GM23338 (cell line): ENCODE measurements around the gene PTGDS. TPM values are rescaled to one million over a fixed set of nuclear protein-coding genes. Genes with fewer than 3 reads are reported as not detected.

Experiments used
- ATAC-seq: fragments of 200-7000 bp; cut with Tn5 transposase; 3 replicates; pipeline ENCODE4 v1.9.1; 2020
- DNase-seq: peaks from one replicate; pipeline ENCODE4 v3.0.0-alpha.2; 2015; ENCODE audit warnings: low spot score
- H2AFZ ChIP-seq: fragments of 200-600 bp; sonication (generic); 2 replicates; pipeline ENCODE4 v1.8.0; 2016; ENCODE audit warnings: antibody characterized with exemption, mild to moderate bottlenecking, moderate library complexity
- H3F3A ChIP-seq: fragments of 200-600 bp; sonication (generic); replicated peaks from 2 replicates; pipeline ENCODE4 v1.8.0; 2017; ENCODE audit warnings: antibody characterized with exemption, mixed run types, low read depth
- H3K27ac ChIP-seq: fragments of 200-600 bp; sonication (generic); 2 replicates; pipeline ENCODE4 v1.6.1; 2016; ENCODE audit warnings: low read depth
- H3K27me3 ChIP-seq: fragments of 200-600 bp; sonication (generic); 2 replicates; pipeline ENCODE4 v1.8.0; 2016; ENCODE audit warnings: mild to moderate bottlenecking, mixed run types, moderate library complexity; ENCODE audit not compliant: insufficient read depth
- H3K36me3 ChIP-seq: fragments of 200-600 bp; sonication (generic); 2 replicates; pipeline ENCODE4 v1.8.0; 2016; ENCODE audit warnings: mild to moderate bottlenecking; ENCODE audit not compliant: insufficient read depth
- H3K4me1 ChIP-seq: fragments of 200-600 bp; sonication (generic); 2 replicates; pipeline ENCODE4 v1.8.0; 2016; ENCODE audit warnings: mild to moderate bottlenecking, moderate library complexity; ENCODE audit not compliant: insufficient read depth
- H3K4me2 ChIP-seq: fragments of 200-600 bp; sonication (generic); 2 replicates; pipeline ENCODE4 v1.7.1; 2017; ENCODE audit warnings: mixed run types
- H3K4me3 ChIP-seq: fragments of 200-600 bp; sonication (generic); 2 replicates; pipeline ENCODE4 v1.6.1; 2016; ENCODE audit warnings: mixed run types
- H3K79me2 ChIP-seq: fragments of 200-600 bp; sonication (generic); replicated peaks from 2 replicates; pipeline ENCODE4 v1.8.0; 2017; ENCODE audit warnings: mild to moderate bottlenecking; ENCODE audit not compliant: insufficient read depth
- H3K9me2 ChIP-seq: fragments of 200-600 bp; sonication (generic); 2 replicates; pipeline ENCODE4 v1.8.0; 2017; ENCODE audit not compliant: insufficient read depth
- H4K20me1 ChIP-seq: fragments of 200-600 bp; sonication (generic); replicated peaks from 2 replicates; pipeline ENCODE4 v1.8.0; 2017; ENCODE audit warnings: mild to moderate bottlenecking; ENCODE audit not compliant: insufficient read depth
- H3K27ac Mint-ChIP-seq: 2 replicates; pipeline ENCODE4 v1.8.0; 2020; ENCODE audit warnings: inconsistent platforms, mild to moderate bottlenecking, moderate library complexity, mixed read lengths
- H3K27me3 Mint-ChIP-seq: 3 replicates; pipeline ENCODE4 v1.8.0; 2022; ENCODE audit warnings: low read depth, mild to moderate bottlenecking, moderate library complexity, mixed read lengths, inconsistent platforms; ENCODE audit not compliant: insufficient read depth, poor library complexity
- H3K36me3 Mint-ChIP-seq: 3 replicates; pipeline ENCODE4 v1.8.0; 2021; ENCODE audit warnings: low read depth, mild to moderate bottlenecking, inconsistent platforms, moderate library complexity, mixed read lengths
- H3K4me1 Mint-ChIP-seq: 3 replicates; pipeline ENCODE4 v1.8.0; 2020; ENCODE audit warnings: mild to moderate bottlenecking, inconsistent platforms, mixed read lengths
- H3K4me3 Mint-ChIP-seq: 3 replicates; pipeline ENCODE4 v1.8.0; 2021; ENCODE audit warnings: moderate library complexity, mild to moderate bottlenecking, inconsistent platforms, mixed read lengths
- H3K9me3 Mint-ChIP-seq: 3 replicates; pipeline ENCODE4 v1.8.0; 2020; ENCODE audit warnings: moderate library complexity, mild to moderate bottlenecking, inconsistent platforms, mixed read lengths
- CREB1 ChIP-seq: fragments of 250-450 bp; sonication (Bioruptor Pico); IDR thresholded peaks from 2 replicates; pipeline ENCODE4 v1.5.0; 2020; ENCODE audit warnings: low read depth, mild to moderate bottlenecking, moderate library complexity
- EZH2 ChIP-seq: fragments of 200-600 bp; sonication (generic); IDR thresholded peaks from one replicate; pipeline ENCODE4 v1.8.0; 2017; ENCODE audit warnings: antibody characterized with exemption, mild to moderate bottlenecking, low read depth; ENCODE audit not compliant: unreplicated experiment
- EZH2phosphoT487 ChIP-seq: fragments of 200-600 bp; sonication (generic); IDR thresholded peaks from one replicate; pipeline ENCODE4 v1.8.1; 2018; ENCODE audit warnings: antibody characterized with exemption; ENCODE audit not compliant: unreplicated experiment
- JUNB ChIP-seq: IDR thresholded peaks from one replicate; pipeline ENCODE4 v1.6.1; 2016; ENCODE audit warnings: antibody characterized with exemption; ENCODE audit not compliant: unreplicated experiment
- POLR2AphosphoS5 ChIP-seq: IDR thresholded peaks from 2 replicates; pipeline ENCODE4 v1.6.1; 2016; ENCODE audit warnings: antibody characterized with exemption, low read depth
- ZNF114 ChIP-seq: fragments of 250-450 bp; sonication (Bioruptor Pico); IDR thresholded peaks from 2 replicates; pipeline ENCODE4 v1.5.0; 2020; ENCODE audit warnings: mild to moderate bottlenecking, moderate library complexity
- ZNF331 ChIP-seq: fragments of 250-450 bp; sonication (Bioruptor Pico); IDR thresholded peaks from 2 replicates; pipeline ENCODE4 v1.5.0; 2020; ENCODE audit warnings: low read depth, mild to moderate bottlenecking, moderate library complexity
- long read RNA-seq: library from polyadenylated mRNA; unstranded; transcript quantifications from one replicate; pipeline ENCODE4 v2.0.0, GENCODE V29; 2020; ENCODE audit not compliant: unreplicated experiment
- polyA plus RNA-seq: library from polyadenylated mRNA; unstranded; fragments of >200 nt; fragmentation: Nextera tagmentation; extraction: Ambion mirVana; gene quantifications from 2 replicates; pipeline ENCODE4 v1.2.1, GENCODE V29; 2016
- total RNA-seq: library from RNA; depleted of rRNA; stranded (reverse); fragments of >200 nt; shearing (Covaris generic); gene quantifications from 2 replicates; pipeline ENCODE4 v1.2.3, GENCODE V29; 2014; rRNA removed
- TF ChIP-seq, protein P1 (sequence below), 2 experiments: fragments of 200-600 bp in 1 of 2; sonication (generic) in 1 of 2; conservative IDR thresholded peaks; 2 replicates each; pipeline versions ENCODE4 v1.5.1 to v1.6.1; 2016 to 2017; ENCODE audit warnings: antibody characterized with exemption in 2 of 2, low read depth in 2 of 2, mild to moderate bottlenecking in 2 of 2, moderate library complexity in 1 of 2
- TF ChIP-seq, protein P2 (sequence below): IDR thresholded peaks from one replicate; pipeline ENCODE4 v1.6.1; 2018; ENCODE audit warnings: antibody characterized with exemption; ENCODE audit not compliant: unreplicated experiment
- TF ChIP-seq, protein P3 (sequence below): IDR thresholded peaks from 2 replicates; pipeline ENCODE4 v1.6.1; 2016; ENCODE audit warnings: antibody characterized with exemption

PTGDS gene
- total RNA-seq (1.9 TPM in 1 of 2 replicates, not detected in the other), polyA plus RNA-seq (3.1 and 5.9 TPM in 2 replicates)
- long read RNA-seq, partial matches to known transcripts, result 0 of 2 reads
- long read RNA-seq, other reads (novel, unspliced or antisense), result 1 of 2 reads

DNA sequence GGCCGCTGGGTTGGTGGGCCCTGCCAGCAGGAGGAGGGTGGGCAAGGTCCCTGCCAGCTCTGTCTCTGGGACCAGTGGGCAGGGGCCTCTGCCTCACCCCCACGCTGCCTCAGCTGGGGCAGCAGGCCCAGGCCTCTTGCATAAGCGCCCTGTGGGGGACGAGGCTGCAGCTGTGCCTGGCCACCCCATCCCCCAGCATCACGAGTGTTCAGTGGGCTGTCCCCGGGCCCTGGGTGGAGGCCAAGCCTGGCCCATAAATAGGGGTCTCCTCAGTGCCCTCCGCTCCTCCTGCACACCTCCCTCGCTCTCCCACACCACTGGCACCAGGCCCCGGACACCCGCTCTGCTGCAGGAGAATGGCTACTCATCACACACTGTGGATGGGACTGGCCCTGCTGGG, at the start of gene PTGDS:
Gene PTGDS, plus strand, starts transcription at position 282 of the 400 bp plus-strand sequence. Its CDS starts 75 bp downstream, at position 357.
- peak within 1 kb of the TSS; percentile 52; the same call in 1 of the 2 replicates for H2AFZ ChIP-seq
- H3K9me2 ChIP-seq, result no peaks in the 10 kb centered on the region
- TF ChIP-seq JUNB, result no peak
- TF ChIP-seq, protein P1, sequence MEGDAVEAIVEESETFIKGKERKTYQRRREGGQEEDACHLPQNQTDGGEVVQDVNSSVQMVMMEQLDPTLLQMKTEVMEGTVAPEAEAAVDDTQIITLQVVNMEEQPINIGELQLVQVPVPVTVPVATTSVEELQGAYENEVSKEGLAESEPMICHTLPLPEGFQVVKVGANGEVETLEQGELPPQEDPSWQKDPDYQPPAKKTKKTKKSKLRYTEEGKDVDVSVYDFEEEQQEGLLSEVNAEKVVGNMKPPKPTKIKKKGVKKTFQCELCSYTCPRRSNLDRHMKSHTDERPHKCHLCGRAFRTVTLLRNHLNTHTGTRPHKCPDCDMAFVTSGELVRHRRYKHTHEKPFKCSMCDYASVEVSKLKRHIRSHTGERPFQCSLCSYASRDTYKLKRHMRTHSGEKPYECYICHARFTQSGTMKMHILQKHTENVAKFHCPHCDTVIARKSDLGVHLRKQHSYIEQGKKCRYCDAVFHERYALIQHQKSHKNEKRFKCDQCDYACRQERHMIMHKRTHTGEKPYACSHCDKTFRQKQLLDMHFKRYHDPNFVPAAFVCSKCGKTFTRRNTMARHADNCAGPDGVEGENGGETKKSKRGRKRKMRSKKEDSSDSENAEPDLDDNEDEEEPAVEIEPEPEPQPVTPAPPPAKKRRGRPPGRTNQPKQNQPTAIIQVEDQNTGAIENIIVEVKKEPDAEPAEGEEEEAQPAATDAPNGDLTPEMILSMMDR (conservative IDR thresholded peaks at IDR 0.05; ENCODE audit: low read depth in 2 of 2), result no peak
- no peak for TF ChIP-seq ZNF114 (CRISPR knock-in tag)
- TF ChIP-seq POLR2AphosphoS5, result no peak
- Mint-ChIP-seq H3K4me3 (peak within 1 kb of the TSS; percentile 64), H3K9me3 (no peaks in the 10 kb centered on the region), H3K27me3 (peaks cover 7% of the 10 kb centered on the region), H3K36me3 (no peaks in the 10 kb centered on the region), H3K27ac (no peak within 1 kb of the TSS), H3K4me1 (peaks cover 2% of the 10 kb centered on the region; the same call in 1 of the 3 replicates)
- H3K27me3 ChIP-seq, result no peaks in the 10 kb centered on the region
- H3K27ac ChIP-seq, result no peak within 1 kb of the TSS
- DNase-seq (no peak), ATAC-seq (no peak; the same call in 1 of the 3 replicates)
- peak within 1 kb of the TSS; percentile 70 for H3K4me3 ChIP-seq
- H3K4me2 ChIP-seq, result peak within 1 kb of the TSS; percentile 86
- no peaks in the 10 kb centered on the region for H3F3A ChIP-seq
- H4K20me1 ChIP-seq, result no peaks in the 10 kb centered on the region
- H3K36me3 ChIP-seq, result no peaks in the 10 kb centered on the region
- no peaks in the 10 kb centered on the region for H3K4me1 ChIP-seq
- H3K79me2 ChIP-seq, result no peaks in the 10 kb centered on the region

DNA sequence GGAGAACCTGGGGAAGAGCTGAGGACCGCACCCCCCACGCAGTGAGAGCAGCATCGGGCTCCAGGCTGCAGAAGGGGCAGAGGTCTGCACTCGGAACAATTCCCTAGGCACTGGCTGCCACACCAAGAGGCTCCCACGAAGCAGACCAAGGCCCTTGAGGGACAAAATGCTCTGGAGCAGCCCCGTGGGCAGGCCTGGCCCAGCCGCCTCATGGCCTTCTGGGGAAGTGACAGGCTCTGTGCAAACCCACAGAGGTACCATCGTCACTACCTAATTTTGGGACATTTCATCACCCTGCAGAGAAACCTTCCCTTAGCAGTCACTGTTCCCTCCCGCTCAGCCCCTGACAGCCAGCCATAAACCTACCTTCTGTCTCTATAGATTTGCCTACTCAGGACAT, 48.7 kb upstream of the PTGDS start:
- H3K4me1 ChIP-seq, result no peaks in the 10 kb centered on the region
- H3K79me2 ChIP-seq, result 0 out of 2 replicates have a peak, but pooled peaks cover 9% of the 10 kb centered on the region
- H3K36me3 Mint-ChIP-seq, result peaks cover 45% of the 10 kb centered on the region
- no peak overlapping the region for H2AFZ ChIP-seq
- H3K4me3 Mint-ChIP-seq, result no peak overlapping the region
- H3K27me3 ChIP-seq, result no peaks in the 10 kb centered on the region
- ATAC-seq, result peak; percentile 22; the same call in 2 of the 3 replicates
- no peak for DNase-seq
- H3K36me3 ChIP-seq, result peaks cover 1% of the 10 kb centered on the region; the same call in 1 of the 2 replicates
- no peak overlapping the region for H3K27ac ChIP-seq
- 0 out of 2 replicates have a peak, but pooled peaks cover 3% of the 10 kb centered on the region for H4K20me1 ChIP-seq
- no peak overlapping the region for H3K27ac Mint-ChIP-seq
- H3K4me3 ChIP-seq, result no peak overlapping the region
- 0 out of 2 replicates have a peak, but pooled peaks cover 7% of the 10 kb centered on the region for H3F3A ChIP-seq
- H3K27me3 Mint-ChIP-seq, result peaks cover 5% of the 10 kb centered on the region
- no peak overlapping the region for H3K4me2 ChIP-seq
- no peaks in the 10 kb centered on the region; the same call in 1 of the 2 replicates for H3K9me2 ChIP-seq
- H3K4me1 Mint-ChIP-seq, result no peaks in the 10 kb centered on the region
- no peaks in the 10 kb centered on the region for H3K9me3 Mint-ChIP-seq
- no peak for TF ChIP-seq EZH2
- no peak for TF ChIP-seq CREB1 (CRISPR knock-in tag)
- TF ChIP-seq, protein P2, sequence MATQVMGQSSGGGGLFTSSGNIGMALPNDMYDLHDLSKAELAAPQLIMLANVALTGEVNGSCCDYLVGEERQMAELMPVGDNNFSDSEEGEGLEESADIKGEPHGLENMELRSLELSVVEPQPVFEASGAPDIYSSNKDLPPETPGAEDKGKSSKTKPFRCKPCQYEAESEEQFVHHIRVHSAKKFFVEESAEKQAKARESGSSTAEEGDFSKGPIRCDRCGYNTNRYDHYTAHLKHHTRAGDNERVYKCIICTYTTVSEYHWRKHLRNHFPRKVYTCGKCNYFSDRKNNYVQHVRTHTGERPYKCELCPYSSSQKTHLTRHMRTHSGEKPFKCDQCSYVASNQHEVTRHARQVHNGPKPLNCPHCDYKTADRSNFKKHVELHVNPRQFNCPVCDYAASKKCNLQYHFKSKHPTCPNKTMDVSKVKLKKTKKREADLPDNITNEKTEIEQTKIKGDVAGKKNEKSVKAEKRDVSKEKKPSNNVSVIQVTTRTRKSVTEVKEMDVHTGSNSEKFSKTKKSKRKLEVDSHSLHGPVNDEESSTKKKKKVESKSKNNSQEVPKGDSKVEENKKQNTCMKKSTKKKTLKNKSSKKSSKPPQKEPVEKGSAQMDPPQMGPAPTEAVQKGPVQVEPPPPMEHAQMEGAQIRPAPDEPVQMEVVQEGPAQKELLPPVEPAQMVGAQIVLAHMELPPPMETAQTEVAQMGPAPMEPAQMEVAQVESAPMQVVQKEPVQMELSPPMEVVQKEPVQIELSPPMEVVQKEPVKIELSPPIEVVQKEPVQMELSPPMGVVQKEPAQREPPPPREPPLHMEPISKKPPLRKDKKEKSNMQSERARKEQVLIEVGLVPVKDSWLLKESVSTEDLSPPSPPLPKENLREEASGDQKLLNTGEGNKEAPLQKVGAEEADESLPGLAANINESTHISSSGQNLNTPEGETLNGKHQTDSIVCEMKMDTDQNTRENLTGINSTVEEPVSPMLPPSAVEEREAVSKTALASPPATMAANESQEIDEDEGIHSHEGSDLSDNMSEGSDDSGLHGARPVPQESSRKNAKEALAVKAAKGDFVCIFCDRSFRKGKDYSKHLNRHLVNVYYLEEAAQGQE, result no peak
- TF ChIP-seq POLR2AphosphoS5, result no peak
- TF ChIP-seq, protein P3, sequence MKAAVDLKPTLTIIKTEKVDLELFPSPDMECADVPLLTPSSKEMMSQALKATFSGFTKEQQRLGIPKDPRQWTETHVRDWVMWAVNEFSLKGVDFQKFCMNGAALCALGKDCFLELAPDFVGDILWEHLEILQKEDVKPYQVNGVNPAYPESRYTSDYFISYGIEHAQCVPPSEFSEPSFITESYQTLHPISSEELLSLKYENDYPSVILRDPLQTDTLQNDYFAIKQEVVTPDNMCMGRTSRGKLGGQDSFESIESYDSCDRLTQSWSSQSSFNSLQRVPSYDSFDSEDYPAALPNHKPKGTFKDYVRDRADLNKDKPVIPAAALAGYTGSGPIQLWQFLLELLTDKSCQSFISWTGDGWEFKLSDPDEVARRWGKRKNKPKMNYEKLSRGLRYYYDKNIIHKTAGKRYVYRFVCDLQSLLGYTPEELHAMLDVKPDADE, result no peak
- no peak for TF ChIP-seq EZH2phosphoT487
- no peak for TF ChIP-seq JUNB
- no peak for TF ChIP-seq ZNF331 (CRISPR knock-in tag)
- TF ChIP-seq, protein P1 (conservative IDR thresholded peaks at IDR 0.05; ENCODE audit: low read depth in 2 of 2), result no peak
